HepG2 (cell line): ENCODE measurements around the gene ZC3H13. TPM values are rescaled to one million over a fixed set of nuclear protein-coding genes. Genes with fewer than 3 reads are reported as not detected.
A peak's percentile ranks its signal among the peaks of the same experiment; 100 is the strongest.

Source experiments
- ATAC-seq: fragments of 200-7000 bp; cut with Tn5 transposase; 3 replicates; pipeline ENCODE4 v1.9.1; 2020; ENCODE audit warnings: mild to moderate bottlenecking, moderate library complexity
- BruUV-seq: library from RNA; stranded (reverse); fragments of 400-500 nt; replicated peaks from 2 replicates; lab custom pipeline; 2021; lab: Mats Ljungman, UMichigan
- CTCF ChIA-PET: fragments of 300-600 bp; formaldehyde crosslinking; extraction: SDS; loops from one replicate; lab custom pipeline; 2021; ENCODE audit warnings: low total read pairs, inconsistent platforms, low intra/inter-chr PET ratio; lab: Yijun Ruan, JAX
- POLR2A ChIA-PET: fragments of 350-600 bp; sonication (Branson Sonifier 250); formaldehyde crosslinking; loops from one replicate; lab custom pipeline; 2020; ENCODE audit warnings: antibody characterized with exemption, inconsistent platforms; lab: Yijun Ruan, JAX
- DNase-seq: peaks from one replicate; pipeline ENCODE4 v3.0.0-alpha.2; 2015; ENCODE audit warnings: low spot score
- FAIRE-seq: peaks from 3 replicates; lab custom pipeline; 2011; peaks lifted over from hg19 to GRCh38; lab: Jason Lieb, UNC
- H2AFZ ChIP-seq: one replicate; pipeline ENCODE4 v1.6.1; 2011; ENCODE audit warnings: low read length, inconsistent platforms
- H3K27ac ChIP-seq: fragments of 300-600 bp; 3 replicates; pipeline ENCODE4 v1.8.0; 2011; ENCODE audit warnings: mixed run types, mild to moderate bottlenecking, mixed read lengths, low read length, inconsistent platforms; ENCODE audit not compliant: insufficient read depth; ENCODE audit errors: extremely low read length
- H3K27me3 ChIP-seq, 2 experiments: fragments of 200-600 bp in 1 of 2; 2 replicates in 1 of 2; 3 replicates in 1 of 2; pipeline versions ENCODE4 v1.6.0 to v1.8.0; 2011; ENCODE audit warnings: low read length in 2 of 2, mild to moderate bottlenecking in 2 of 2, moderate library complexity in 2 of 2, inconsistent platforms in 1 of 2; ENCODE audit not compliant: insufficient read depth in 2 of 2, control insufficient read depth in 1 of 2
- H3K36me3 ChIP-seq, 2 experiments: fragments of 200-600 bp in 1 of 2; replicated peaks in 1 of 2; 2 replicates in 1 of 2; 3 replicates in 1 of 2; pipeline versions ENCODE4 v1.5.1 to v1.8.0; 2011; ENCODE audit warnings: low read length in 2 of 2, inconsistent platforms in 1 of 2; ENCODE audit not compliant: insufficient read depth in 2 of 2, control insufficient read depth in 1 of 2
- H3K4me1 ChIP-seq: 2 replicates; pipeline ENCODE4 v1.5.1; 2012; ENCODE audit warnings: low read length, inconsistent platforms; ENCODE audit not compliant: insufficient read depth
- H3K4me2 ChIP-seq: 2 replicates; pipeline ENCODE4 v1.6.0; 2011; ENCODE audit warnings: low read depth, low read length, inconsistent platforms
- H3K4me3 ChIP-seq, 3 experiments: fragments of 200-600 bp in 1 of 3; sonication (generic), shearing (Covaris generic) in 1 of 3; replicated peaks in 1 of 3; 2 replicates each; pipeline ENCODE4 v1.5.1; 2011 to 2016; ENCODE audit warnings: low read length in 3 of 3, inconsistent platforms in 2 of 3, low read depth in 2 of 3, mild to moderate bottlenecking in 2 of 3, control low read depth in 1 of 3, mixed read lengths in 1 of 3; ENCODE audit not compliant: insufficient read depth in 1 of 3
- H3K79me2 ChIP-seq: one replicate; pipeline ENCODE4 v1.6.1; 2011; ENCODE audit warnings: low read length, inconsistent platforms; ENCODE audit not compliant: insufficient read depth
- H3K9ac ChIP-seq: 2 replicates; pipeline ENCODE4 v1.6.0; 2011; ENCODE audit warnings: mild to moderate bottlenecking, low read depth, low read length, inconsistent platforms; ENCODE audit not compliant: insufficient read depth
- H3K9me3 ChIP-seq: 2 replicates; pipeline ENCODE4 v1.5.1; 2012; ENCODE audit warnings: mild to moderate bottlenecking, low read length
- H4K20me1 ChIP-seq: 2 replicates; pipeline ENCODE4 v1.6.0; 2011; ENCODE audit warnings: inconsistent platforms, mild to moderate bottlenecking, low read length, moderate library complexity; ENCODE audit not compliant: insufficient read depth
- NAIF1 ChIP-seq: sonication (generic); formaldehyde crosslinking; IDR thresholded peaks from 2 replicates; pipeline ENCODE4 v1.5.0; 2020; ENCODE audit warnings: mild to moderate bottlenecking, missing genetic modification reagents, borderline replicate concordance
- ONECUT2 ChIP-seq: sonication (generic); formaldehyde crosslinking; IDR thresholded peaks from 2 replicates; pipeline ENCODE4 v1.4.0; 2020; ENCODE audit warnings: missing genetic modification reagents
- ZKSCAN1 ChIP-seq: fragments of 150-350 bp; IDR thresholded peaks from 2 replicates; pipeline ENCODE4 v1.6.1; 2014; ENCODE audit warnings: low read length
- ZNF7 ChIP-seq: IDR thresholded peaks from 2 replicates; pipeline ENCODE4 v1.6.1; 2016; ENCODE audit warnings: missing biosample characterization, missing genetic modification reagents
- WGBS: methylation state at CpG from one replicate; pipeline ENCODE4 v1.1.6; 2017; ENCODE audit warnings: low lambda C conversion rate; 5-methylcytosine and 5-hydroxymethylcytosine counted together
- in situ Hi-C: cut with HindIII; loops from 2 replicates; pipeline ENCODE4 v1.10.0; 2017; ENCODE audit warnings: low pct_unique_long_range_greater_than_20kb; ENCODE audit not compliant: extremely low pct_ligation_motif_present
- intact Hi-C: fragments of 100-400 bp; cut with micrococcal nuclease; formaldehyde crosslinking; loops from one replicate; pipeline ENCODE4 v1.10.0; 2022; ENCODE audit not compliant: unreplicated experiment
- polyA plus RNA-seq, 8 experiments: library from polyadenylated mRNA; depleted of rRNA in 3 of 8; stranded (reverse) in 7 of 8; unstranded in 1 of 8; fragments of >200 nt; fragmentation: Illumina TruSeq in 4 of 8; extraction: Trizol in 4 of 8; gene quantifications; 2 replicates each; pipeline versions ENCODE4 v1.2.1 to v1.2.3, GENCODE V29; 2011 to 2016; ENCODE audit warnings: low read depth in 4 of 8, missing spikeins in 1 of 8, mixed read lengths in 1 of 8; ENCODE audit not compliant: insufficient read depth in 1 of 8
- total RNA-seq, 5 experiments: library from RNA; depleted of rRNA; stranded (reverse); fragments of >200 nt; fragmentation: Illumina TruSeq; extraction: Trizol; gene quantifications; 2 replicates each; pipeline ENCODE4 v1.2.3, GENCODE V29; 2016; ENCODE audit warnings: low read depth in 1 of 5
- TF ChIP-seq, protein P1 (sequence below): IDR thresholded peaks from 2 replicates; pipeline ENCODE4 v1.6.1; 2016; ENCODE audit warnings: control low read depth
- TF ChIP-seq, protein P2 (sequence below): sonication (generic); formaldehyde crosslinking; IDR thresholded peaks from 2 replicates; pipeline ENCODE4 v1.8.0; 2022; ENCODE audit warnings: mild to moderate bottlenecking, missing genetic modification reagents, moderate library complexity
- TF ChIP-seq, protein P3 (sequence below): sonication (generic); formaldehyde crosslinking; conservative IDR thresholded peaks from 2 replicates; pipeline ENCODE4 v1.8.0; 2022; ENCODE audit warnings: mild to moderate bottlenecking, moderate library complexity, missing genetic modification reagents
- TF ChIP-seq, protein P4 (sequence below): IDR thresholded peaks from 2 replicates; pipeline ENCODE4 v1.6.1; 2016; ENCODE audit warnings: low read depth
- TF ChIP-seq, protein P5 (sequence below), 2 experiments: sonication (generic) in 1 of 2; formaldehyde crosslinking in 1 of 2; IDR thresholded peaks; 2 replicates each; pipeline versions ENCODE4 v1.5.1 to v1.6.1; 2011 to 2020; ENCODE audit warnings: borderline replicate concordance in 1 of 2, low read depth in 1 of 2, low read length in 1 of 2, mild to moderate bottlenecking in 1 of 2, missing genetic modification reagents in 1 of 2, moderate library complexity in 1 of 2

The ZC3H13 gene
- total and polyA plus RNA-seq, 2 of the 13 experiments (the other 11 are each of a cell fraction or from before 2014, with no cell fraction given), result 2.7 to 23.5 TPM

DNA sequence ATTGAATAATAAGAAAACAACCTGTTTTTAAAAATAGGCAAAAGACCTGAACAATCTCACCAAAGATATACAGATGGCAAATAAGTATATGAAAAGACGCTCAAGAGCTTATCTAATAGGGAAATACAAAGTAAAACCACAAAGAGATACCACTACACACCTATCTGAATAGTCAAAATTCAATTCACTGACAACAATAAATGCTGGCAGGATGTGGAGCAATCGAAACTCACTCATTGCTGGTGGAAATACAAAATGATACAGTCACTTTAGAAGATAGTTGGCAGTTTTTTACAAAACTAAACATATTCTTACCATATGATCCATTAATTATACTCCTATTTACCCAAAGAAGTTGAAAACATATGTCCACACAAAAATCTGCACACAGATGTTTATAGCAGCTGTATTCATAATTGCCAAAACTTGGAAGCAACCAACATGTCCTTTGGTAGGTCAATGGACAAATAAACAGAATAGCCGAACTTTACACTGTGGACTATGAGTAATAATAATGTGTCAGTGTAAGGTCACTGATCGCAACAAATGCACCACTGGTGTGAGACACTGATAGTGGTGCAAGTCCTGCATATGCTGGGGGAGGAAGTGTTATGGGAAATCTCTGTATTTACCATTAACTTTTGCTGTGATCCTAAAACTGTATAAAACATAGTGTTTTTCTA is 20.8 kb downstream of the ZC3H13 start:
- intact Hi-C loops, result no loop called here
- TF ChIP-seq NAIF1 (CRISPR knock-in tag) (no peak), ONECUT2 (no peak), ZNF7 (CRISPR knock-in tag) (peak; percentile 55; the same call in 1 of the 2 replicates), ZKSCAN1 (no peak)
- TF ChIP-seq, protein P1, sequence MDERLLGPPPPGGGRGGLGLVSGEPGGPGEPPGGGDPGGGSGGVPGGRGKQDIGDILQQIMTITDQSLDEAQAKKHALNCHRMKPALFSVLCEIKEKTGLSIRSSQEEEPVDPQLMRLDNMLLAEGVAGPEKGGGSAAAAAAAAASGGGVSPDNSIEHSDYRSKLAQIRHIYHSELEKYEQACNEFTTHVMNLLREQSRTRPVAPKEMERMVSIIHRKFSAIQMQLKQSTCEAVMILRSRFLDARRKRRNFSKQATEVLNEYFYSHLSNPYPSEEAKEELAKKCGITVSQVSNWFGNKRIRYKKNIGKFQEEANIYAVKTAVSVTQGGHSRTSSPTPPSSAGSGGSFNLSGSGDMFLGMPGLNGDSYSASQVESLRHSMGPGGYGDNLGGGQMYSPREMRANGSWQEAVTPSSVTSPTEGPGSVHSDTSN (CRISPR knock-in tag), result no peak
- TF ChIP-seq, protein P2, sequence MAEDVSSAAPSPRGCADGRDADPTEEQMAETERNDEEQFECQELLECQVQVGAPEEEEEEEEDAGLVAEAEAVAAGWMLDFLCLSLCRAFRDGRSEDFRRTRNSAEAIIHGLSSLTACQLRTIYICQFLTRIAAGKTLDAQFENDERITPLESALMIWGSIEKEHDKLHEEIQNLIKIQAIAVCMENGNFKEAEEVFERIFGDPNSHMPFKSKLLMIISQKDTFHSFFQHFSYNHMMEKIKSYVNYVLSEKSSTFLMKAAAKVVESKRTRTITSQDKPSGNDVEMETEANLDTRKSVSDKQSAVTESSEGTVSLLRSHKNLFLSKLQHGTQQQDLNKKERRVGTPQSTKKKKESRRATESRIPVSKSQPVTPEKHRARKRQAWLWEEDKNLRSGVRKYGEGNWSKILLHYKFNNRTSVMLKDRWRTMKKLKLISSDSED, result no peak
- TF ChIP-seq, protein P3, sequence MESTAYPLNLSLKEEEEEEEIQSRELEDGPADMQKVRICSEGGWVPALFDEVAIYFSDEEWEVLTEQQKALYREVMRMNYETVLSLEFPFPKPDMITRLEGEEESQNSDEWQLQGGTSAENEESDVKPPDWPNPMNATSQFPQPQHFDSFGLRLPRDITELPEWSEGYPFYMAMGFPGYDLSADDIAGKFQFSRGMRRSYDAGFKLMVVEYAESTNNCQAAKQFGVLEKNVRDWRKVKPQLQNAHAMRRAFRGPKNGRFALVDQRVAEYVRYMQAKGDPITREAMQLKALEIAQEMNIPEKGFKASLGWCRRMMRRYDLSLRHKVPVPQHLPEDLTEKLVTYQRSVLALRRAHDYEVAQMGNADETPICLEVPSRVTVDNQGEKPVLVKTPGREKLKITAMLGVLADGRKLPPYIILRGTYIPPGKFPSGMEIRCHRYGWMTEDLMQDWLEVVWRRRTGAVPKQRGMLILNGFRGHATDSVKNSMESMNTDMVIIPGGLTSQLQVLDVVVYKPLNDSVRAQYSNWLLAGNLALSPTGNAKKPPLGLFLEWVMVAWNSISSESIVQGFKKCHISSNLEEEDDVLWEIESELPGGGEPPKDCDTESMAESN (CRISPR knock-in tag), result no peak
- TF ChIP-seq, protein P4, sequence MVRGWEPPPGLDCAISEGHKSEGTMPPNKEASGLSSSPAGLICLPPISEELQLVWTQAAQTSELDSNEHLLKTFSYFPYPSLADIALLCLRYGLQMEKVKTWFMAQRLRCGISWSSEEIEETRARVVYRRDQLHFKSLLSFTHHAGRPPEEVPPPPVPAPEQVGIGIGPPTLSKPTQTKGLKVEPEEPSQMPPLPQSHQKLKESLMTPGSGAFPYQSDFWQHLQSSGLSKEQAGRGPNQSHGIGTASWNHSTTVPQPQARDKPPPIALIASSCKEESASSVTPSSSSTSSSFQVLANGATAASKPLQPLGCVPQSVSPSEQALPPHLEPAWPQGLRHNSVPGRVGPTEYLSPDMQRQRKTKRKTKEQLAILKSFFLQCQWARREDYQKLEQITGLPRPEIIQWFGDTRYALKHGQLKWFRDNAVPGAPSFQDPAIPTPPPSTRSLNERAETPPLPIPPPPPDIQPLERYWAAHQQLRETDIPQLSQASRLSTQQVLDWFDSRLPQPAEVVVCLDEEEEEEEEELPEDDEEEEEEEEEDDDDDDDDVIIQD (CRISPR knock-in tag), result 0 out of 2 replicates have a peak, but pooled peaks have one; percentile 29
- TF ChIP-seq, protein P5, sequence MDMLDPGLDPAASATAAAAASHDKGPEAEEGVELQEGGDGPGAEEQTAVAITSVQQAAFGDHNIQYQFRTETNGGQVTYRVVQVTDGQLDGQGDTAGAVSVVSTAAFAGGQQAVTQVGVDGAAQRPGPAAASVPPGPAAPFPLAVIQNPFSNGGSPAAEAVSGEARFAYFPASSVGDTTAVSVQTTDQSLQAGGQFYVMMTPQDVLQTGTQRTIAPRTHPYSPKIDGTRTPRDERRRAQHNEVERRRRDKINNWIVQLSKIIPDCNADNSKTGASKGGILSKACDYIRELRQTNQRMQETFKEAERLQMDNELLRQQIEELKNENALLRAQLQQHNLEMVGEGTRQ (IDR thresholded peaks at IDR 0.05; ENCODE audit: low read depth, low read length), result no peak
- TF ChIP-seq, protein P5 (CRISPR knock-in tag; IDR thresholded peaks at IDR 0.05; ENCODE audit: borderline replicate concordance), result no peak

More for the DNA sequence above, 20.8 kb downstream of the ZC3H13 start:
- DNase-seq (peak; percentile 5), FAIRE-seq (no peak), ATAC-seq (no peak)
- CTCF ChIA-PET, result no interaction called here
- Histone ChIP-seq H4K20me1 (no peaks in the 10 kb centered on the region), H3K4me2 (no peak overlapping the region), H3K9ac (no peak overlapping the region), H3K4me3 (no peak overlapping the region), H3K79me2 (peaks cover 31% of the 10 kb centered on the region), H3K27me3 (no peaks in the 10 kb centered on the region), H3K27ac (no peak overlapping the region), H3K36me3 (peaks cover 2 to 15% of the 10 kb centered on the region in 2 experiments; a peak in 3 of 5 replicates), H2AFZ (no peak overlapping the region), H3K9me3 (peaks cover 12% of the 10 kb centered on the region), H3K4me1 (no peaks in the 10 kb centered on the region)
- WGBS, result 96% methylated on average over 4 of the region's 4 CpGs
- in situ Hi-C loops, result no loop called here
- no TSS peak for BruUV-seq
- POLR2A ChIA-PET, result no interaction called here
